PC-3 (cell line): ENCODE results near the gene BNIPL. TPM values are rescaled to one million over a fixed set of nuclear protein-coding genes. Genes with fewer than 3 reads are reported as not detected.
A peak's percentile ranks its signal among the peaks of the same experiment; 100 is the strongest.

ENCODE experiments used
- ATAC-seq: fragments of 200-7000 bp; cut with Tn5 transposase; 2 replicates; pipeline ENCODE4 v1.9.1; 2020; ENCODE audit warnings: mild to moderate bottlenecking, moderate library complexity
- BruUV-seq: library from RNA; stranded (reverse); fragments of 400-500 nt; replicated peaks from 2 replicates; lab custom pipeline; 2021; lab: Mats Ljungman, UMichigan
- CTCF ChIA-PET: fragments of 300-600 bp; sonication (Branson Sonifier 250); formaldehyde crosslinking; loops from one replicate; lab custom pipeline; 2022; ENCODE audit warnings: antibody characterized with exemption; lab: Charles Lee
- POLR2A ChIA-PET: fragments of 300-600 bp; sonication (Branson Sonifier 250); formaldehyde crosslinking; loops from one replicate; lab custom pipeline; 2022; ENCODE audit warnings: antibody characterized with exemption; ENCODE audit not compliant: unreplicated experiment; lab: Charles Lee
- DNase-seq: peaks from one replicate; pipeline ENCODE4 v3.0.0-alpha.2; 2015
- H2AFZ ChIP-seq: fragments of 300-600 bp; sonication (generic); 2 replicates; pipeline ENCODE4 v1.6.0; 2016; ENCODE audit warnings: antibody characterized with exemption, low read length
- H3F3A ChIP-seq: fragments of 300-600 bp; sonication (generic); one replicate; pipeline ENCODE4 v1.6.0; 2017; ENCODE audit warnings: antibody characterized with exemption, low read length, control low read depth, mild to moderate bottlenecking; ENCODE audit not compliant: unreplicated experiment
- H3K27ac ChIP-seq: fragments of 300-600 bp; sonication (generic); 2 replicates; pipeline ENCODE4 v1.5.1; 2016; ENCODE audit warnings: mild to moderate bottlenecking, low read length
- H3K27me3 ChIP-seq: fragments of 300-600 bp; sonication (generic); 2 replicates; pipeline ENCODE4 v1.6.1; 2016; ENCODE audit warnings: low read length, mixed read lengths
- H3K36me3 ChIP-seq: fragments of 300-600 bp; sonication (generic); 2 replicates; pipeline ENCODE4 v1.6.1; 2016; ENCODE audit warnings: low read depth, mixed run types, low read length, mixed read lengths
- H3K4me1 ChIP-seq: fragments of 300-600 bp; sonication (generic); 2 replicates; pipeline ENCODE4 v1.5.1; 2016; ENCODE audit warnings: low read length; ENCODE audit not compliant: insufficient read depth
- H3K4me2 ChIP-seq: fragments of 300-600 bp; sonication (generic); 2 replicates; pipeline ENCODE4 v1.6.0; 2016; ENCODE audit warnings: low read length
- H3K4me3 ChIP-seq: fragments of 300-600 bp; sonication (generic); 2 replicates; pipeline ENCODE4 v1.5.1; 2016; ENCODE audit warnings: mild to moderate bottlenecking, low read length, mixed read lengths
- H3K79me2 ChIP-seq: fragments of 300-600 bp; sonication (generic); 2 replicates; pipeline ENCODE4 v1.6.1; 2017; ENCODE audit warnings: low read length, mixed read lengths
- H3K9ac ChIP-seq: fragments of 300-600 bp; sonication (generic); 2 replicates; pipeline ENCODE4 v1.6.0; 2016; ENCODE audit warnings: mild to moderate bottlenecking, low read length
- H3K9me2 ChIP-seq: fragments of 300-600 bp; sonication (generic); replicated peaks from 2 replicates; pipeline ENCODE4 v1.6.1; 2016; ENCODE audit warnings: mixed run types, low read length, mixed read lengths
- H3K9me3 ChIP-seq: fragments of 300-600 bp; sonication (generic); 2 replicates; pipeline ENCODE4 v1.6.1; 2016; ENCODE audit warnings: low read length, mixed read lengths
- H4K20me1 ChIP-seq: fragments of 300-600 bp; sonication (generic); 2 replicates; pipeline ENCODE4 v1.6.1; 2016; ENCODE audit warnings: low read length, mixed read lengths
- CTCF ChIP-seq: fragments of 300-600 bp; sonication (generic); conservative IDR thresholded peaks from 2 replicates; pipeline ENCODE4 v1.5.1; 2017; ENCODE audit warnings: antibody characterized with exemption, low read depth, mild to moderate bottlenecking, low read length
- EZH2 ChIP-seq: fragments of 300-600 bp; sonication (generic); IDR thresholded peaks from one replicate; pipeline ENCODE4 v1.6.1; 2017; ENCODE audit warnings: antibody characterized with exemption, mild to moderate bottlenecking, low read length; ENCODE audit not compliant: unreplicated experiment
- EZH2phosphoT487 ChIP-seq: fragments of 300-600 bp; sonication (generic); IDR thresholded peaks from 2 replicates; pipeline ENCODE4 v1.6.1; 2018; ENCODE audit warnings: mild to moderate bottlenecking, antibody characterized with exemption, low read length, borderline replicate concordance
- intact Hi-C: fragments of 100-400 bp; cut with micrococcal nuclease; formaldehyde crosslinking; loops from 2 replicates; pipeline ENCODE4 v1.9.0; 2023
- total RNA-seq: library from RNA; depleted of rRNA; stranded (reverse); fragments of >200 nt; gene quantifications from 2 replicates; pipeline ENCODE4 v1.2.3, GENCODE V29; 2014

The BNIPL gene
- total RNA-seq, 1 experiment from 2014 or later: 0.51 TPM

- intact Hi-C loops: loop anchor here (10.0 kb wide), 1 partner anchor 377 kb away; the partner anchor contains the start of gene ENSA
- H3K4me3 ChIP-seq: no peak overlapping the region
- H3K9me3 ChIP-seq: no peaks in the 10 kb centered on the region
- no peaks in the 10 kb centered on the region for H3K36me3 ChIP-seq
- H4K20me1 ChIP-seq: no peaks in the 10 kb centered on the region
- no peaks in the 10 kb centered on the region for H3K79me2 ChIP-seq
- DNase-seq (peak; percentile 37), ATAC-seq (no peak)
- no peaks in the 10 kb centered on the region for H3K9me2 ChIP-seq
- POLR2A ChIA-PET: interaction anchor here (0.6 kb wide), 1 partner anchor 12 kb away, joined by 4 read pairs; no protein-coding TSS in a partner anchor
- no peak overlapping the region for H2AFZ ChIP-seq
- no peak overlapping the region for H3K4me2 ChIP-seq
- H3K27me3 ChIP-seq: no peaks in the 10 kb centered on the region
- TF ChIP-seq EZH2phosphoT487: no peak
- no peak for TF ChIP-seq CTCF
- no peak for TF ChIP-seq EZH2
- H3K4me1 ChIP-seq: peaks cover 32% of the 10 kb centered on the region
- CTCF ChIA-PET: no interaction called here
- H3K27ac ChIP-seq: no peak overlapping the region
- BruUV-seq: no TSS peak
- no peaks in the 10 kb centered on the region for H3F3A ChIP-seq
- H3K9ac ChIP-seq: no peak overlapping the region
Observed at GRCh38 chr1:151001602-151002001, 34.8 kb upstream of the BNIPL start.

- H3K36me3 ChIP-seq: no peaks in the 10 kb centered on the region
- TF ChIP-seq CTCF (no peak), EZH2 (no peak), EZH2phosphoT487 (no peak)
- H3K4me1 ChIP-seq: peaks cover 35% of the 10 kb centered on the region
- H3K9me2 ChIP-seq: no peaks in the 10 kb centered on the region
- H3K4me3 ChIP-seq: no peak overlapping the region
- H3K9me3 ChIP-seq: no peaks in the 10 kb centered on the region
- H4K20me1 ChIP-seq: no peaks in the 10 kb centered on the region
- H3K9ac ChIP-seq: no peak overlapping the region
- DNase-seq (no peak), ATAC-seq (no peak)
- no peak overlapping the region for H3K27ac ChIP-seq
- POLR2A ChIA-PET: interaction anchor here (0.6 kb wide), 1 partner anchor 11 kb away, joined by 4 read pairs; no protein-coding TSS in a partner anchor
- no peaks in the 10 kb centered on the region for H3K79me2 ChIP-seq
- no peak overlapping the region for H2AFZ ChIP-seq
- no peaks in the 10 kb centered on the region for H3K27me3 ChIP-seq
- H3F3A ChIP-seq: no peaks in the 10 kb centered on the region
- intact Hi-C loops: loop anchor here (10.0 kb wide), 1 partner anchor 377 kb away; the partner anchor contains the start of gene ENSA
- no TSS peak for BruUV-seq
- H3K4me2 ChIP-seq: no peak overlapping the region
- CTCF ChIA-PET: no interaction called here
Observed at GRCh38 chr1:151002051-151002450, 34.3 kb upstream of the BNIPL start.

GRCh38 chr1:151002611-151003010, 33.8 kb upstream of the BNIPL start:
- Histone ChIP-seq H3K27ac (no peak overlapping the region), H3K9me3 (no peaks in the 10 kb centered on the region), H3K4me1 (peaks cover 40% of the 10 kb centered on the region), H2AFZ (no peak overlapping the region), H3K4me3 (no peak overlapping the region), H3F3A (peaks cover 3% of the 10 kb centered on the region), H4K20me1 (no peaks in the 10 kb centered on the region), H3K79me2 (no peaks in the 10 kb centered on the region), H3K9ac (no peak overlapping the region), H3K4me2 (no peak overlapping the region), H3K27me3 (no peaks in the 10 kb centered on the region), H3K36me3 (no peaks in the 10 kb centered on the region), H3K9me2 (no peaks in the 10 kb centered on the region)
- BruUV-seq: no TSS peak
- POLR2A ChIA-PET: no interaction called here
- DNase-seq: no peak
- TF ChIP-seq EZH2phosphoT487 (no peak), CTCF (no peak), EZH2 (no peak)
- ATAC-seq: no peak
- CTCF ChIA-PET: no interaction called here
- intact Hi-C loops: loop anchor here (10.0 kb wide), 1 partner anchor 378 kb away; the partner anchor contains the start of gene ENSA
